ENCODE data around the gene KRT3. TPM values are rescaled to one million over a fixed set of nuclear protein-coding genes. Genes with fewer than 3 reads are reported as not detected.

Gene KRT3
- total and polyA plus RNA-seq, 2 donors from 2014 or later, result not detected

GRCh38 chr12:52789637-52790426, 6.1 kb downstream of the KRT3 start:
- H3K36me3 ChIP-seq (ENCODE audit: control insufficient read depth in 2 of 3, insufficient read depth in 3 of 3, low read length in 3 of 3), result no peaks in the 10 kb centered on the region
- intact Hi-C loops (cut with DNase I), result no loop called here
- DNase-seq (peak; percentile 48 to 74 (median 52)), FAIRE-seq (no peak)
- H3K4me1 ChIP-seq (ENCODE audit: control insufficient read depth in 2 of 3, insufficient read depth in 2 of 3, low read depth in 1 of 3, low read length in 3 of 3), result peaks cover 0 to 2% (median 0%) of the 10 kb centered on the region in 3 donors
- no peak overlapping the region for H3K4me3 ChIP-seq (ENCODE audit: low read length in 3 of 3)
- H3K9me3 ChIP-seq (ENCODE audit: control insufficient read depth in 2 of 3, insufficient read depth in 1 of 3, low read length in 3 of 3), result no peaks in the 10 kb centered on the region
- H3K27ac ChIP-seq (ENCODE audit: low read depth in 2 of 2, low read length in 2 of 2), result no peak overlapping the region
- no peak overlapping the region for H3K9ac ChIP-seq (ENCODE audit: low read length in 3 of 3)
- TF ChIP-seq, protein P1, sequence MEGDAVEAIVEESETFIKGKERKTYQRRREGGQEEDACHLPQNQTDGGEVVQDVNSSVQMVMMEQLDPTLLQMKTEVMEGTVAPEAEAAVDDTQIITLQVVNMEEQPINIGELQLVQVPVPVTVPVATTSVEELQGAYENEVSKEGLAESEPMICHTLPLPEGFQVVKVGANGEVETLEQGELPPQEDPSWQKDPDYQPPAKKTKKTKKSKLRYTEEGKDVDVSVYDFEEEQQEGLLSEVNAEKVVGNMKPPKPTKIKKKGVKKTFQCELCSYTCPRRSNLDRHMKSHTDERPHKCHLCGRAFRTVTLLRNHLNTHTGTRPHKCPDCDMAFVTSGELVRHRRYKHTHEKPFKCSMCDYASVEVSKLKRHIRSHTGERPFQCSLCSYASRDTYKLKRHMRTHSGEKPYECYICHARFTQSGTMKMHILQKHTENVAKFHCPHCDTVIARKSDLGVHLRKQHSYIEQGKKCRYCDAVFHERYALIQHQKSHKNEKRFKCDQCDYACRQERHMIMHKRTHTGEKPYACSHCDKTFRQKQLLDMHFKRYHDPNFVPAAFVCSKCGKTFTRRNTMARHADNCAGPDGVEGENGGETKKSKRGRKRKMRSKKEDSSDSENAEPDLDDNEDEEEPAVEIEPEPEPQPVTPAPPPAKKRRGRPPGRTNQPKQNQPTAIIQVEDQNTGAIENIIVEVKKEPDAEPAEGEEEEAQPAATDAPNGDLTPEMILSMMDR (IDR thresholded peaks at IDR 0.05; ENCODE audit: borderline replicate concordance, extremely low read depth, insufficient read depth), result no peak
- H3K27me3 ChIP-seq (ENCODE audit: control insufficient read depth, insufficient read depth, low read length), result no peaks in the 10 kb centered on the region

- H3K4me1 ChIP-seq (ENCODE audit: control insufficient read depth in 2 of 3, insufficient read depth in 2 of 3, low read depth in 1 of 3, low read length in 3 of 3), result peaks cover 0 to 2% (median 0%) of the 10 kb centered on the region in 3 donors
- no peaks in the 10 kb centered on the region for H3K9me3 ChIP-seq (ENCODE audit: control insufficient read depth in 2 of 3, insufficient read depth in 1 of 3, low read length in 3 of 3)
- DNase-seq (no peak), FAIRE-seq (no peak)
- H3K27me3 ChIP-seq (ENCODE audit: control insufficient read depth, insufficient read depth, low read length), result no peaks in the 10 kb centered on the region
- no peaks in the 10 kb centered on the region for H3K36me3 ChIP-seq (ENCODE audit: control insufficient read depth in 2 of 3, insufficient read depth in 3 of 3, low read length in 3 of 3)
- H3K9ac ChIP-seq (ENCODE audit: low read length in 3 of 3), result no peak overlapping the region
- no peak overlapping the region for H3K27ac ChIP-seq (ENCODE audit: low read depth in 2 of 2, low read length in 2 of 2)
- H3K4me3 ChIP-seq (ENCODE audit: low read length in 3 of 3), result no peak overlapping the region
- TF ChIP-seq, protein P1 (IDR thresholded peaks at IDR 0.05; ENCODE audit: borderline replicate concordance, extremely low read depth, insufficient read depth), result no peak
- intact Hi-C loops (cut with DNase I), result no loop called here
Observed at GRCh38 chr12:52788876-52789636, 6.9 kb downstream of the KRT3 start.

- peaks cover 0 to 2% (median 0%) of the 10 kb centered on the region in 3 donors for H3K4me1 ChIP-seq (ENCODE audit: control insufficient read depth in 2 of 3, insufficient read depth in 2 of 3, low read depth in 1 of 3, low read length in 3 of 3)
- DNase-seq, result no peak
- TF ChIP-seq, protein P1 (IDR thresholded peaks at IDR 0.05; ENCODE audit: borderline replicate concordance, extremely low read depth, insufficient read depth), result no peak
- no peak overlapping the region for H3K4me3 ChIP-seq (ENCODE audit: low read length in 3 of 3)
- no peaks in the 10 kb centered on the region for H3K9me3 ChIP-seq (ENCODE audit: control insufficient read depth in 2 of 3, insufficient read depth in 1 of 3, low read length in 3 of 3)
- no peaks in the 10 kb centered on the region for H3K36me3 ChIP-seq (ENCODE audit: control insufficient read depth in 2 of 3, insufficient read depth in 3 of 3, low read length in 3 of 3)
- FAIRE-seq, result no peak
- no peak overlapping the region for H3K9ac ChIP-seq (ENCODE audit: low read length in 3 of 3)
- intact Hi-C loops (cut with DNase I), result no loop called here
- H3K27ac ChIP-seq (ENCODE audit: low read depth in 2 of 2, low read length in 2 of 2), result no peak overlapping the region
- H3K27me3 ChIP-seq (ENCODE audit: control insufficient read depth, insufficient read depth, low read length), result no peaks in the 10 kb centered on the region
Observed at GRCh38 chr12:52788192-52788875, 7.6 kb downstream of the KRT3 start.
